Smooth muscle cell (in vitro differentiated cells): ENCODE measurements around the gene NAV1. TPM values are rescaled to one million over a fixed set of nuclear protein-coding genes. Genes with fewer than 3 reads are reported as not detected.
A peak's percentile ranks its signal among the peaks of the same experiment; 100 is the strongest.

ENCODE experiments used
- DNase-seq: peaks from one replicate; lab custom pipeline; 2025; ENCODE audit not compliant: unreplicated experiment; lab: John Stamatoyannopoulos, UW
- H2AFZ ChIP-seq: fragments of 200-600 bp; sonication (generic); 2 replicates; pipeline ENCODE4 v1.6.0; 2016; ENCODE audit warnings: antibody characterized with exemption, low read depth, mild to moderate bottlenecking
- H3F3A ChIP-seq: fragments of 200-600 bp; sonication (generic); 2 replicates; pipeline ENCODE4 v1.6.0; 2017; ENCODE audit warnings: antibody characterized with exemption, low read depth
- H3K27ac ChIP-seq: fragments of 200-600 bp; sonication (generic); 2 replicates; pipeline ENCODE4 v1.5.1; 2016; ENCODE audit warnings: low read depth, mild to moderate bottlenecking
- H3K27me3 ChIP-seq: fragments of 200-600 bp; sonication (generic); 2 replicates; pipeline ENCODE4 v1.6.1; 2016; ENCODE audit warnings: low read depth, mild to moderate bottlenecking
- H3K36me3 ChIP-seq: fragments of 200-600 bp; sonication (generic); 2 replicates; pipeline ENCODE4 v1.5.1; 2016; ENCODE audit warnings: low read depth
- H3K4me1 ChIP-seq: fragments of 200-600 bp; sonication (generic); 2 replicates; pipeline ENCODE4 v1.5.1; 2016; ENCODE audit warnings: low read depth
- H3K4me2 ChIP-seq: fragments of 200-600 bp; sonication (generic); 2 replicates; pipeline ENCODE4 v1.6.0; 2016; ENCODE audit warnings: mild to moderate bottlenecking
- H3K4me3 ChIP-seq: fragments of 200-600 bp; sonication (generic); 2 replicates; pipeline ENCODE4 v1.5.1; 2016; ENCODE audit warnings: mild to moderate bottlenecking
- H3K79me2 ChIP-seq: fragments of 200-600 bp; sonication (generic); 2 replicates; pipeline ENCODE4 v1.6.0; 2016; ENCODE audit warnings: low read depth, mild to moderate bottlenecking
- H3K9ac ChIP-seq: fragments of 200-600 bp; sonication (generic); 2 replicates; pipeline ENCODE4 v1.6.0; 2016; ENCODE audit warnings: low read depth
- H3K9me3 ChIP-seq: fragments of 200-600 bp; sonication (generic); replicated peaks from 2 replicates; pipeline ENCODE4 v1.5.1; 2016; ENCODE audit warnings: low read depth
- H4K20me1 ChIP-seq: fragments of 200-600 bp; sonication (generic); 2 replicates; pipeline ENCODE4 v1.6.0; 2016; ENCODE audit warnings: low read depth
- CTCF ChIP-seq: fragments of 200-600 bp; sonication (generic); IDR thresholded peaks from 2 replicates; pipeline ENCODE4 v1.5.1; 2017; ENCODE audit warnings: borderline replicate concordance, mild to moderate bottlenecking, antibody characterized with exemption; ENCODE audit not compliant: insufficient read depth, poor library complexity, severe bottlenecking
- WGBS: methylation state at CpG from one replicate; pipeline ENCODE4 v1.1.7; 2016; ENCODE audit warnings: low lambda C conversion rate; 5-methylcytosine and 5-hydroxymethylcytosine counted together
- polyA plus RNA-seq: library from polyadenylated mRNA; unstranded; fragments of >200 nt; fragmentation: Nextera tagmentation; extraction: Ambion mirVana; gene quantifications from 2 replicates; pipeline ENCODE4 v1.2.1, GENCODE V29; 2016
- total RNA-seq: library from RNA; depleted of rRNA; stranded (reverse); fragments of >200 nt; gene quantifications from 2 replicates; pipeline ENCODE4 v1.2.3, GENCODE V29; 2014

The NAV1 gene
- total and polyA plus RNA-seq, 2 experiments from 2014 or later: 52.3 to 71.1 TPM

DNA sequence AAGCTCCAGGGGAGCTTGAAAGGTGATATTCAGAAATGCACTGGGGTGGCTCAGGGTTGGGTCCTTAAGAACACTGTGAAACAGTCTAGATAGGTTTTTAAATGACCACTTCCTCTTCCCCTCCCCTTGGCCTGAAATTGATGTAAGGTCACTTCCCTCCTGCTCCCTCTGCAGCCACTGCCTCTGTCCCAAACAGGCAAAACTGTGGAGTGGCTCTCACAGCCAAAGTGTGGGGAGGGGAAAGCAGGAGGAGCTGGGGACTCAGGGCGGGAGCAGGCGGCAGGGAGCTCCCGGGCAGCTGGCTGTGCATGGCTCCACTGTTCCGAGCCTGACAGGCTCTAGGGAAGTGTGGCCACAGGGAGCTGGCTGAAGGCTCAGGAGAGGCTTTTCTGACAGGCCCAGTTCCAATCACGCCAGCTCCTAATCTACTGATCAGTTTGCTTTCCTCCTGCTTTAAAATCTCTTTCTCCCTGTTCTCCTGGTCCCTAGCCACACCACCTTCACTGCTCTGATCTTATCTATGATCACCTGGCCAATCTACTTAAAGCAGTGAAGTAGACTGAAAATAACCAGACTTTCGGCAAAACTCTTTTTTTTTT is 26.9 kb upstream of the NAV1 start:
- Histone ChIP-seq H3K4me2 (peak overlapping the region; percentile 59), H3K4me3 (no peak overlapping the region), H3F3A (peaks cover 18% of the 10 kb centered on the region), H2AFZ (peak overlapping the region; percentile 41), H3K9me3 (no peaks in the 10 kb centered on the region), H3K27ac (peak overlapping the region; percentile 91), H3K79me2 (no peaks in the 10 kb centered on the region), H3K36me3 (no peaks in the 10 kb centered on the region), H3K4me1 (peaks cover 12% of the 10 kb centered on the region), H3K9ac (peak overlapping the region; percentile 24), H3K27me3 (no peaks in the 10 kb centered on the region), H4K20me1 (no peaks in the 10 kb centered on the region)
- no peak for TF ChIP-seq CTCF
- no peak for DNase-seq
- 6% methylated on average over 6 of the region's 6 CpGs for WGBS

- WGBS: 67% methylated on average over 6 of the region's 6 CpGs
- no peaks in the 10 kb centered on the region for H3K36me3 ChIP-seq
- peaks cover 12% of the 10 kb centered on the region for H3K4me1 ChIP-seq
- peak overlapping the region; percentile 91 for H3K27ac ChIP-seq
- DNase-seq: no peak
- H4K20me1 ChIP-seq: no peaks in the 10 kb centered on the region
- H3K4me3 ChIP-seq: no peak overlapping the region
- H3K9ac ChIP-seq: peak overlapping the region; percentile 72
- H3K4me2 ChIP-seq: peak overlapping the region; percentile 44
- H3K27me3 ChIP-seq: no peaks in the 10 kb centered on the region
- H2AFZ ChIP-seq: peak overlapping the region; percentile 65
- H3F3A ChIP-seq: peaks cover 7% of the 10 kb centered on the region
- H3K79me2 ChIP-seq: no peaks in the 10 kb centered on the region
- TF ChIP-seq CTCF: no peak
- H3K9me3 ChIP-seq: no peaks in the 10 kb centered on the region
Observed at GRCh38 chr1:201513498-201514243, 25.3 kb upstream of the NAV1 start.

- Histone ChIP-seq H3K36me3 (no peaks in the 10 kb centered on the region), H3K79me2 (no peaks in the 10 kb centered on the region), H3K9me3 (no peaks in the 10 kb centered on the region), H3F3A (peaks cover 5% of the 10 kb centered on the region), H3K4me2 (no peak overlapping the region), H3K27me3 (no peaks in the 10 kb centered on the region), H3K27ac (peak overlapping the region; percentile 91), H3K4me3 (no peak overlapping the region), H3K9ac (no peak overlapping the region), H4K20me1 (no peaks in the 10 kb centered on the region), H2AFZ (no peak overlapping the region), H3K4me1 (peaks cover 12% of the 10 kb centered on the region)
- 92% methylated on average over 2 of the region's 2 CpGs for WGBS
- DNase-seq: no peak
- no peak for TF ChIP-seq CTCF
Observed at GRCh38 chr1:201514466-201514865, 24.5 kb upstream of the NAV1 start.
